Duodenal mucosa (tissue), 2 donors: ENCODE data around the gene BLACAT1.

Experiments used
- H3K27ac ChIP-seq: one replicate; pipeline ENCODE4 v1.7.0; 2013; ENCODE audit warnings: low read depth, low read length
- H3K27me3 ChIP-seq, 2 donors: one replicate each; pipeline ENCODE4 v1.7.0; 2013; ENCODE audit warnings: low read length in 2 of 2, control low read depth in 1 of 2; ENCODE audit not compliant: insufficient read depth in 2 of 2, control insufficient read depth in 1 of 2
- H3K36me3 ChIP-seq, 2 donors: one replicate each; pipeline ENCODE4 v1.7.0; 2013; ENCODE audit warnings: low read length in 2 of 2, control low read depth in 1 of 2; ENCODE audit not compliant: insufficient read depth in 2 of 2, control insufficient read depth in 1 of 2
- H3K4me1 ChIP-seq, 2 donors: one replicate each; pipeline ENCODE4 v1.7.0; 2013; ENCODE audit warnings: low read length in 2 of 2, control low read depth in 1 of 2; ENCODE audit not compliant: insufficient read depth in 2 of 2, control insufficient read depth in 1 of 2
- H3K4me3 ChIP-seq, 2 donors: one replicate each; pipeline ENCODE4 v1.7.0; 2013; ENCODE audit warnings: low read length in 2 of 2, low read depth in 1 of 2
- H3K9ac ChIP-seq, 2 donors: one replicate each; pipeline ENCODE4 v1.7.0; 2013; ENCODE audit warnings: low read length in 2 of 2, low read depth in 1 of 2
- H3K9me3 ChIP-seq, 2 donors: one replicate each; pipeline ENCODE4 v1.7.0; 2013; ENCODE audit warnings: low read length in 2 of 2, control low read depth in 1 of 2; ENCODE audit not compliant: control insufficient read depth in 1 of 2

Gene BLACAT1

GRCh38 chr1:205495237-205495823 lies 39.5 kb upstream of the BLACAT1 start:
- peaks cover 0 to 3% of the 10 kb centered on the region in 2 donors for H3K27me3 ChIP-seq
- H3K4me3 ChIP-seq, result no peak overlapping the region
- no peak overlapping the region for H3K9ac ChIP-seq
- H3K27ac ChIP-seq, result no peak overlapping the region
- peaks cover 26 to 32% of the 10 kb centered on the region in 2 donors for H3K4me1 ChIP-seq
- H3K9me3 ChIP-seq, result no peaks in the 10 kb centered on the region
- H3K36me3 ChIP-seq, result no peaks in the 10 kb centered on the region

DNA sequence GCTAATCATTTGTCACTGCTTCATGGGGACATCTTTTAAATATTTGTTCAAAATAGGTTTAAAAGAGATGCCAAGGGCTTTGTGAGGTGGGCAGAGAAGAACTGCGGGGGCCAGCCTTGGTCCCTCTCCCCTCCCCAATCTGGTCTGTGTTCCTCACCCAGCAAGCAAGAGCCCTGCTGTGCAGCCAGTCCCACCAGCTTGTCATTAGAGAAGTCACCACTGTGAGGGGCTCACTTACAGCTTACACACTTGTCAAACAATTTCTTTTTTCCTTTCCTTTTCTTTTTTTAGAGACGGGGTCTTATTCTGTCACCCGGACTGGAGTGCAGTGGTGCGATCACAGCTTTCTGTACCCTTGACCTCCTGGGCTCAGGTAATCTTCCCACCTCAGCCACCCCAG lies 38.3 kb upstream of the BLACAT1 start:
- Histone ChIP-seq H3K4me3 (no peak overlapping the region), H3K9me3 (no peaks in the 10 kb centered on the region), H3K27me3 (peaks cover 0 to 3% of the 10 kb centered on the region in 2 donors), H3K4me1 (peaks cover 26 to 32% of the 10 kb centered on the region in 2 donors), H3K27ac (no peak overlapping the region), H3K9ac (no peak overlapping the region), H3K36me3 (no peaks in the 10 kb centered on the region)

GRCh38 chr1:205493241-205494085 lies 37.6 kb upstream of the BLACAT1 start:
- Histone ChIP-seq H3K36me3 (no peaks in the 10 kb centered on the region), H3K9me3 (no peaks in the 10 kb centered on the region), H3K9ac (no peak overlapping the region), H3K27me3 (peaks cover 0 to 3% of the 10 kb centered on the region in 2 donors), H3K4me3 (no peak overlapping the region), H3K27ac (no peak overlapping the region), H3K4me1 (peaks cover 26 to 32% of the 10 kb centered on the region in 2 donors)

- no peak overlapping the region for H3K9ac ChIP-seq
- no peaks in the 10 kb centered on the region for H3K9me3 ChIP-seq
- H3K4me3 ChIP-seq, result no peak overlapping the region
- peaks cover 0 to 3% of the 10 kb centered on the region in 2 donors for H3K27me3 ChIP-seq
- no peaks in the 10 kb centered on the region for H3K36me3 ChIP-seq
- H3K27ac ChIP-seq, result no peak overlapping the region
- peaks cover 26 to 32% of the 10 kb centered on the region in 2 donors for H3K4me1 ChIP-seq
These were observed 36.9 kb upstream of the BLACAT1 start for GRCh38 chr1:205492774-205493173.

- Histone ChIP-seq H3K36me3 (no peaks in the 10 kb centered on the region), H3K27me3 (peaks cover 0 to 4% of the 10 kb centered on the region in 2 donors), H3K9me3 (no peaks in the 10 kb centered on the region), H3K27ac (no peak overlapping the region), H3K4me3 (no peak overlapping the region), H3K9ac (no peak overlapping the region), H3K4me1 (peaks cover 26 to 32% of the 10 kb centered on the region in 2 donors)
These were observed 36.4 kb upstream of the BLACAT1 start for GRCh38 chr1:205492201-205492667.

DNA sequence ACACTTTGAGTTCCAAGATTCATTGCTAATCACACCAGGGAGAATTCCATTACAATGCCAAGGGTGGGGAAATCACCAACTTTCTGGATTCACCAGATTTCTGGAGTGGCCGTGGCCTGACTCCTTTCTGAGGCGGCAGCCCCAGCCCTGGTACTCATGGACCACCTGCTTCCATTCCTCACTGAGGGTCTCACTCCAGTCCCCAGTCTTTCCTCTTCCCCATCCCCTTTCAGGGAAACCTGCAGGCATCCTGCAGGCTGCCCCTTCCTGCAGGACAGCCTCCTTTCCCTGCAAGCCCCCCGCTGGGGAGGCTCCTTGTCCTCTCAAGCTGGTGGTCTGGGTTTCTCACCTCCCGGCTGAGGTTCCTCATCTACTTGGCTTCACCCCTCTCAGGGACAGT lies 35.9 kb upstream of the BLACAT1 start:
- peaks cover 0 to 6% of the 10 kb centered on the region in 2 donors for H3K27me3 ChIP-seq
- H3K9me3 ChIP-seq, result no peaks in the 10 kb centered on the region
- H3K4me3 ChIP-seq, result no peak overlapping the region
- no peak overlapping the region for H3K9ac ChIP-seq
- no peaks in the 10 kb centered on the region for H3K36me3 ChIP-seq
- peaks cover 26 to 32% of the 10 kb centered on the region in 2 donors for H3K4me1 ChIP-seq
- no peak overlapping the region for H3K27ac ChIP-seq

GRCh38 chr1:205488074-205488723 lies 32.4 kb upstream of the BLACAT1 start:
- no peaks in the 10 kb centered on the region for H3K9me3 ChIP-seq
- peaks cover 18 to 20% of the 10 kb centered on the region in 2 donors for H3K4me1 ChIP-seq
- no peak overlapping the region for H3K27ac ChIP-seq
- H3K36me3 ChIP-seq, result no peaks in the 10 kb centered on the region
- no peak overlapping the region for H3K4me3 ChIP-seq
- no peak overlapping the region for H3K9ac ChIP-seq
- peaks cover 3 to 10% of the 10 kb centered on the region in 2 donors for H3K27me3 ChIP-seq

DNA sequence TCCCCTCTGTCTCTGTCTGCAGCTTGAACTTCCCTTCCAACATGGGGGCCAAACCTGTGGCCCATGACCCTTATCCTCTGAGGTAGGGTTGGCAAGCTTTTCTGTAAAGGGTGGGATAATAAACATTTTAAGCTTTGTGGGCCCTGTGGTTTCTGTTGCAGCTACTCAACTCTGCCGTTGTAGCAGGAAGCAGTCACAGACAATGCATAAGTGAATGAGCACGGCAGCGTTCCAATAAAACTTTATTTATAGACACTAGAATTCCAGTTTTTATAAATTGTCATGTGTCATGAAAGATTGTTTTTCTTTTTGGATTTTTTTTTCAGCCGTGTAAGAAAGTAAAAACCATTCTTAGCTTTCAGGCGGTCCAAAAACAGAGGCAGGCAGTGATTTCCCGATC lies 30.4 kb upstream of the BLACAT1 start:
- no peaks in the 10 kb centered on the region for H3K9me3 ChIP-seq
- peaks cover 4 to 5% of the 10 kb centered on the region in 2 donors for H3K4me1 ChIP-seq
- no peak overlapping the region for H3K4me3 ChIP-seq
- H3K36me3 ChIP-seq, result no peaks in the 10 kb centered on the region
- peaks cover 9 to 10% of the 10 kb centered on the region in 2 donors for H3K27me3 ChIP-seq
- H3K27ac ChIP-seq, result no peak overlapping the region
- H3K9ac ChIP-seq, result no peak overlapping the region

DNA sequence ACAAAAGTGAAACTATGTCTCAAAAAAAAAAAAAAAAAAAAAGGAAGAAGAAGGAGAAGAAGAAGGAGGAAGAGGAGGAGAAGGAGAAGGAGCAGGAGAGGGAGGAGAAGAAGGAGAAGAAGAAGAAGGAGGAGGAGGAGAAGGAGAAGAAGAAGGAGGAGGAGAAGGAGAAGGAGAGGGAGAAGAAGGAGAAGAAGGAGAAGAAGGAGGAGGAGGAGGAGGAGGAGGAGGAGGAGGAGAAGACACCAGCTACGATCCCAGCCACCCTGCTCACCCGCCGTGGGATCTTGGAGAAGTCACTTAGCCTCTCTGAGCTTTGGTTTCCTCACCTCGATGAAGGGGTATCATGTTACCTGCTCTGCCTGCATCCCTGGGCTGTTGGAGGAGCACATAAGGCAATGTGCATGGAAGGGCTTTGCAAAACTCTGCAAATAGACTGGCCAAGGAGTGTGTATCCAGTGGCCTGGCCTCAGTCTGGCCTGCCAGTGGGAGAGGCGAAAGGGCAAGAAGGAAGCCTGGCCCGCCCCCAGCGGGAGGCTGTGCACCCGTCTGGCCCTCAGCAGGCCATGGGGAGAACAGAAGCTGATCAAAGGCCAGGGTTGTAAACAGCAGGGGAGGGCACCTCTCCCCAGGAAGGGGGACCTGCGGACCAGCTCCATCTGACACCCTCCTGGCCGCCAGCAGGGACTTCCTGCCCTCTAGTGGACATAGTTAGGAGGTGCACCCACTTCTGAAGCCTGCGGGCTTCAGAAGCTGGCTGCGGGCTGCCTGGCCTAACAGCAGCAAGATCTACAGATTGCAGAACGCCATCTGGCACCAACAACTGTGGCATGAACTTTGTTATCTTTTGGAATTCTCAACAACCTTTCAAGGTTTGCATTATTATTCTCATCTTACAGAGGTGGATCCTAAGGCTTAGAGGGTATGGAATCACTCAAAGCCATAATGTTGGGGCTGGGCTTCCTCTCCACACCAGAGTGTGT lies 29.4 kb upstream of the BLACAT1 start:
- Histone ChIP-seq H3K27ac (no peak overlapping the region), H3K9me3 (no peaks in the 10 kb centered on the region)

More for the DNA sequence above, 29.4 kb upstream of the BLACAT1 start:
- H3K9ac ChIP-seq, result no peak overlapping the region
- H3K27me3 ChIP-seq, result peaks cover 7 to 11% of the 10 kb centered on the region in 2 donors
- H3K4me3 ChIP-seq, result no peak overlapping the region
- peaks cover 5 to 7% of the 10 kb centered on the region in 2 donors for H3K4me1 ChIP-seq
- H3K36me3 ChIP-seq, result no peaks in the 10 kb centered on the region
